Activated naive CD4-positive, alpha-beta T cell treated with Interleukin-2 at 50 U/mL for 16 hours (primary cell): ENCODE measurements around the gene ACHE.

Experiments
- DNase-seq: peaks from one replicate; pipeline ENCODE4 v3.0.0-alpha.2; 2020

The ACHE gene

GRCh38 chr7:100896732-100897608 lies 1.3 kb upstream of the ACHE start:
- peak; percentile 62 for DNase-seq

GRCh38 chr7:100895956-100896731 lies 456 bp upstream of the ACHE start:
- DNase-seq: peak; percentile 36

GRCh38 chr7:100894860-100895700 lies 608 bp downstream of the ACHE start:
- DNase-seq: peak; percentile 64

GRCh38 chr7:100893910-100894721 lies 1.6 kb downstream of the ACHE start:
- no peak for DNase-seq

- no peak for DNase-seq
These were observed 2.3 kb downstream of the ACHE start for GRCh38 chr7:100893318-100893895.

GRCh38 chr7:100892364-100893317 lies 3.0 kb downstream of the ACHE start:
- DNase-seq: no peak

GRCh38 chr7:100891568-100892247 lies 4.0 kb downstream of the ACHE start:
- no peak for DNase-seq

GRCh38 chr7:100890653-100891567 lies 4.8 kb downstream of the ACHE start:
- no peak for DNase-seq

GRCh38 chr7:100888988-100889750 lies 6.5 kb downstream of the ACHE start, which contains the start of gene UFSP1:
Gene UFSP1, minus strand, starts transcription at chr7:100889715. Its CDS starts 444 bp downstream, at chr7:100889271.
- no peak for DNase-seq

GRCh38 chr7:100888291-100888987 lies 7.2 kb downstream of the ACHE start:
- DNase-seq: no peak

- peak; percentile 50 for DNase-seq
These were observed 8.0 kb downstream of the ACHE start for GRCh38 chr7:100887516-100888290.

GRCh38 chr7:100886936-100887515 lies 8.7 kb downstream of the ACHE start:
- DNase-seq: no peak

- DNase-seq: no peak
These were observed 9.3 kb downstream of the ACHE start for GRCh38 chr7:100886142-100886935.

- no peak for DNase-seq
These were observed 10.1 kb downstream of the ACHE start for GRCh38 chr7:100885440-100886141.
